ENCODE results near the gene H2AZ1. TPM values are rescaled to one million over a fixed set of nuclear protein-coding genes. Genes with fewer than 3 reads are reported as not detected.
A peak's percentile ranks its signal among the peaks of the same experiment; 100 is the strongest.

Gene H2AZ1
- total and polyA plus RNA-seq, 9 of the 15 experiments (the other 6 are each of a cell fraction or from before 2014, with no cell fraction given), result 605 to 4,380 (median 768) TPM

GRCh38 chr4:99949034-99949998 lies 759 bp downstream of the H2AZ1 start (continued):
- TF ChIP-seq ATF3 (IDR thresholded peaks at IDR 0.05) (peak; percentile 96), ATF3 (CRISPR knock-in tag; conservative IDR thresholded peaks at IDR 0.05) (peak; percentile 94), ZNF134 (CRISPR knock-in tag; conservative IDR thresholded peaks at IDR 0.05) (no peak), ZBTB33 (CRISPR knock-in tag; IDR thresholded peaks at IDR 0.05) (peak; percentile 40; the same call in 1 of the 2 replicates), NFIC (IDR thresholded peaks at IDR 0.05) (peak; percentile 23; the same call in 1 of the 2 replicates), ZBTB7A (IDR thresholded peaks at IDR 0.05; ENCODE audit: borderline replicate concordance, control insufficient read depth, low read depth, low read length) (peak; percentile 82; the same call in 1 of the 2 replicates), IRF1 (CRISPR knock-in tag; IDR thresholded peaks at IDR 0.05; ENCODE audit: borderline replicate concordance) (no peak), ATF4 (CRISPR knock-in tag; IDR thresholded peaks at IDR 0.05) (peak; percentile 89), RBFOX2 (IDR thresholded peaks at IDR 0.05; ENCODE audit: low read depth, low read length) (peak; percentile 96), ZBTB17 (CRISPR knock-in tag; IDR thresholded peaks at IDR 0.05) (no peak), ARID2 (IDR thresholded peaks at IDR 0.05) (peak; percentile 75; the same call in 1 of the 2 replicates), ZNF175 (CRISPR knock-in tag; IDR thresholded peaks at IDR 0.05; ENCODE audit: low read depth) (no peak), DPF2 (IDR thresholded peaks at IDR 0.05) (peak; percentile 54; the same call in 1 of the 2 replicates), RAD21 (CRISPR knock-in tag; conservative IDR thresholded peaks at IDR 0.05 in 1 of 2, IDR thresholded peaks at IDR 0.05 in 1 of 2) (peak; percentile 47 to 56), KDM5B (IDR thresholded peaks at IDR 0.05; ENCODE audit: insufficient replicate concordance, low read depth, low read length) (peak; percentile 57), SMARCA4 (IDR thresholded peaks at IDR 0.05) (peak; percentile 84), TAF9B (IDR thresholded peaks at IDR 0.05; ENCODE audit: partially characterized antibody) (peak; percentile 42), CHAMP1 (IDR thresholded peaks at IDR 0.05) (0 out of 2 replicates have a peak, but pooled peaks have one; percentile 17)

Data from K562 (cell line).